GM12878 (cell line): ENCODE results near the gene TMEM109. TPM values are rescaled to one million over a fixed set of nuclear protein-coding genes. Genes with fewer than 3 reads are reported as not detected.

ENCODE experiments used
- ATAC-seq: fragments of 200-7000 bp; cut with Tn5 transposase; 3 replicates; pipeline ENCODE4 v1.9.1; 2020; ENCODE audit warnings: mild to moderate bottlenecking, moderate library complexity
- BruUV-seq: library from RNA; stranded (reverse); fragments of 400-500 nt; replicated peaks from 2 replicates; lab custom pipeline; 2021; lab: Mats Ljungman, UMichigan
- CTCF ChIA-PET: fragments of 300-600 bp; sonication (Branson Sonifier 250); formaldehyde crosslinking; extraction: SDS; loops from one replicate; lab custom pipeline; 2021; ENCODE audit warnings: inconsistent platforms; lab: Yijun Ruan, JAX
- POLR2A ChIA-PET: fragments of 350-600 bp; formaldehyde crosslinking; extraction: SDS; loops from one replicate; lab custom pipeline; 2021; ENCODE audit warnings: inconsistent platforms; lab: Charles Lee
- RAD21 ChIA-PET: fragments of 300-600 bp; sonication (Branson Sonifier 250); formaldehyde crosslinking; loops from one replicate; lab custom pipeline; 2023; ENCODE audit warnings: antibody characterized with exemption; ENCODE audit not compliant: unreplicated experiment; lab: Charles Lee
- SMC1A ChIA-PET: fragments of 300-600 bp; sonication (Branson Sonifier 250); formaldehyde crosslinking; loops from one replicate; lab custom pipeline; 2023; ENCODE audit not compliant: unreplicated experiment, uncharacterized antibody; lab: Charles Lee
- DNase-seq: peaks from one replicate; pipeline ENCODE4 v3.0.0-alpha.2; 2011; ENCODE audit warnings: low read depth, low spot score
- FAIRE-seq: peaks from 3 replicates; lab custom pipeline; 2011; peaks lifted over from hg19 to GRCh38; lab: Jason Lieb, UNC
- H2AFZ ChIP-seq: 2 replicates; pipeline ENCODE4 v1.6.0; 2011; ENCODE audit warnings: low read depth, low read length, control low read depth; ENCODE audit not compliant: control insufficient read depth
- H3K27ac ChIP-seq: 2 replicates; pipeline ENCODE4 v1.5.1; 2011; ENCODE audit warnings: control low read depth; ENCODE audit not compliant: control insufficient read depth, insufficient read depth
- H3K27me3 ChIP-seq, 2 experiments: replicated peaks in 1 of 2; 2 replicates each; pipeline versions ENCODE4 v1.6.0 to v1.6.1; 2011; ENCODE audit warnings: low read length in 1 of 2; ENCODE audit not compliant: control insufficient read depth in 2 of 2, insufficient read depth in 2 of 2
- H3K36me3 ChIP-seq, 2 experiments: 2 replicates each; pipeline ENCODE4 v1.5.1; 2011; ENCODE audit warnings: low read length in 1 of 2; ENCODE audit not compliant: control insufficient read depth in 2 of 2, insufficient read depth in 2 of 2
- H3K4me1 ChIP-seq: 2 replicates; pipeline ENCODE4 v1.6.1; 2011; ENCODE audit warnings: mild to moderate bottlenecking, low read length, moderate library complexity, mixed read lengths; ENCODE audit not compliant: control insufficient read depth, insufficient read depth
- H3K4me2 ChIP-seq: 2 replicates; pipeline ENCODE4 v1.6.0; 2011; ENCODE audit warnings: control low read depth; ENCODE audit not compliant: control insufficient read depth, insufficient read depth
- H3K4me3 ChIP-seq: fragments of 200-600 bp; sonication (generic); 2 replicates; pipeline ENCODE4 v1.5.1; 2016
- H3K79me2 ChIP-seq: 2 replicates; pipeline ENCODE4 v1.6.0; 2011; ENCODE audit warnings: low read length; ENCODE audit not compliant: control insufficient read depth, insufficient read depth
- H3K9ac ChIP-seq: 2 replicates; pipeline ENCODE4 v1.8.0; 2011; ENCODE audit warnings: low read length, control low read depth, mixed read lengths; ENCODE audit not compliant: control insufficient read depth, insufficient read depth
- H3K9me3 ChIP-seq: replicated peaks from 3 replicates; pipeline ENCODE4 v1.5.1; 2011; ENCODE audit warnings: mild to moderate bottlenecking, low read length; ENCODE audit not compliant: control insufficient read depth, insufficient read depth
- H4K20me1 ChIP-seq: 2 replicates; pipeline ENCODE4 v1.6.0; 2011; ENCODE audit not compliant: control insufficient read depth, insufficient read depth
- JUND ChIP-seq: IDR thresholded peaks from 2 replicates; pipeline ENCODE4 v1.6.1; 2012; ENCODE audit warnings: low read depth, mild to moderate bottlenecking, low read length, improper control_type of control experiment, moderate library complexity
- MEF2B ChIP-seq: fragments of 450-650 bp; IDR thresholded peaks from 2 replicates; pipeline ENCODE4 v1.6.1; 2018; ENCODE audit warnings: mild to moderate bottlenecking, moderate library complexity; ENCODE audit not compliant: partially characterized antibody, poor library complexity, severe bottlenecking
- PAX5 ChIP-seq: IDR thresholded peaks from 2 replicates; pipeline ENCODE4 v1.6.1; 2011; ENCODE audit warnings: low read depth, low read length, borderline replicate concordance
- SUZ12 ChIP-seq: fragments of 200-600 bp; sonication (generic); IDR thresholded peaks from one replicate; pipeline ENCODE4 v1.6.1; 2018; ENCODE audit warnings: antibody characterized with exemption, mild to moderate bottlenecking; ENCODE audit not compliant: unreplicated experiment
- WGBS: methylation state at CpG from one replicate; pipeline ENCODE4 v1.1.6; 2016; ENCODE audit warnings: low lambda C conversion rate; ENCODE audit not compliant: insufficient replicate concordance, insufficient coverage; ENCODE audit errors: missing lambda C conversion rate; 5-methylcytosine and 5-hydroxymethylcytosine counted together
- in situ Hi-C: fragments of 300-500 bp; cut with MboI; formaldehyde crosslinking; loops from 9 replicates; pipeline ENCODE4 v1.14.3; 2018; ENCODE audit warnings: mixed read lengths
- intact Hi-C: fragments of 100-400 bp; cut with micrococcal nuclease; formaldehyde crosslinking; loops from one replicate; pipeline ENCODE4 v1.14.2; 2022; ENCODE audit not compliant: unreplicated experiment
- polyA plus RNA-seq, 11 experiments: library from polyadenylated mRNA; depleted of rRNA in 4 of 11; unstranded in 6 of 11; stranded (reverse) in 5 of 11; fragments of >200 nt; fragmentation: Nextera tagmentation in 4 of 11; fragmentation: Illumina TruSeq in 1 of 11; extraction: Ambion mirVana in 4 of 11; extraction: Trizol in 1 of 11; gene quantifications; 1 replicate in 1 of 11; 2 replicates in 10 of 11; pipeline versions ENCODE4 v1.2.1 to v1.2.3, GENCODE V29; 2011 to 2016; ENCODE audit warnings: inconsistent platforms in 2 of 11, missing spikeins in 2 of 11, low read depth in 1 of 11
- total RNA-seq, 4 experiments: library from RNA; depleted of rRNA in 3 of 4; stranded (reverse); fragments of >200 nt in 3 of 4; fragmentation: Illumina TruSeq in 1 of 4; extraction: Trizol in 1 of 4; gene quantifications; 2 replicates each; pipeline versions ENCODE4 v1.2.1 to v1.2.3, GENCODE V29; 2013 to 2021
- TF ChIP-seq, protein P1 (sequence below): fragments of 450-650 bp; IDR thresholded peaks from 2 replicates; pipeline ENCODE4 v1.6.1; 2016; ENCODE audit warnings: mild to moderate bottlenecking

TMEM109 gene
- total and polyA plus RNA-seq, 10 of the 15 experiments (the other 5 are each of a cell fraction or from before 2014, with no cell fraction given): 21.9 to 199 (median 85.2) TPM

DNA sequence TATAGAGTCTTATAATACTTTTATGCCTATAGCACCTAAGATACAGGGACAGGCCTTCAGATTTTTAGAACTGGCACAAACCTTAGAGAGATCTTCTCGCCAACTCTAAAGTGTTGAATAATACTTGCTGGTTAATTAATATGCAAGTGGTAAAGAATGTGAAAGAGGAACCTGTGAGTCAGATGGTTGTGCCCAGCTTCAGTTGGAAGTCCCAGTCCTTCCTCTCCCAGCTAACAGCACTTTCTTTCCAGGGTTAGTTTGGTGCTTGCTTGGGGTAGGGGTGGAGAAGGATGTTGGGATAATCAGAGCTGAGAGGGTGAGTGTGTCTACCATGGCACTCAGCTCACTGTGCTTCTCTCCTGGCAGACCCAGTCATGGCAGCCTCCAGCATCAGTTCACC, 5.4 kb downstream of the TMEM109 start:
- no peak for ATAC-seq
- 79% methylated on average over 1 of the region's 1 CpG for WGBS
- peaks cover 37% of the 10 kb centered on the region for H3K79me2 ChIP-seq
- in situ Hi-C loops (no loop called here), intact Hi-C loops (no loop called here)
- H3K27me3 ChIP-seq: no peaks in the 10 kb centered on the region
- POLR2A ChIA-PET: interaction anchor here (0.6 to 1.3 kb wide), 3 partner anchors 22 to 220 kb away, joined by 3 to 7 read pairs (median 3); no protein-coding TSS in a partner anchor
- SMC1A ChIA-PET: interaction anchor here (1.0 to 2.3 kb wide), 5 partner anchors 13 to 125 kb away, joined by 3 to 7 read pairs (median 3); no protein-coding TSS in a partner anchor
- no peak overlapping the region; the same call in 1 of the 2 replicates for H3K4me2 ChIP-seq
- H3K36me3 ChIP-seq: peaks cover 17 to 21% of the 10 kb centered on the region in 2 experiments
- TF ChIP-seq PAX5 (no peak), MEF2B (no peak), JUND (no peak), SUZ12 (no peak)
- TF ChIP-seq, protein P1, sequence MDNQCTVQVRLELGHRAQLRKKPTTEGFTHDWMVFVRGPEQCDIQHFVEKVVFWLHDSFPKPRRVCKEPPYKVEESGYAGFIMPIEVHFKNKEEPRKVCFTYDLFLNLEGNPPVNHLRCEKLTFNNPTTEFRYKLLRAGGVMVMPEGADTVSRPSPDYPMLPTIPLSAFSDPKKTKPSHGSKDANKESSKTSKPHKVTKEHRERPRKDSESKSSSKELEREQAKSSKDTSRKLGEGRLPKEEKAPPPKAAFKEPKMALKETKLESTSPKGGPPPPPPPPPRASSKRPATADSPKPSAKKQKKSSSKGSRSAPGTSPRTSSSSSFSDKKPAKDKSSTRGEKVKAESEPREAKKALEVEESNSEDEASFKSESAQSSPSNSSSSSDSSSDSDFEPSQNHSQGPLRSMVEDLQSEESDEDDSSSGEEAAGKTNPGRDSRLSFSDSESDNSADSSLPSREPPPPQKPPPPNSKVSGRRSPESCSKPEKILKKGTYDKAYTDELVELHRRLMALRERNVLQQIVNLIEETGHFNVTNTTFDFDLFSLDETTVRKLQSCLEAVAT: no peak
- H3K27ac ChIP-seq: no peak overlapping the region
- no peak overlapping the region for H3K4me3 ChIP-seq
- H3K9me3 ChIP-seq: no peaks in the 10 kb centered on the region
- H4K20me1 ChIP-seq: no peaks in the 10 kb centered on the region
- BruUV-seq: no TSS peak
- CTCF ChIA-PET: interaction anchor here (1.1 to 2.4 kb wide), 5 partner anchors 15 to 88 kb away, joined by 4 to 8 read pairs (median 7); no protein-coding TSS in a partner anchor
- no peak for DNase-seq
- RAD21 ChIA-PET: interaction anchor here (0.7 to 1.7 kb wide), 4 partner anchors 9 to 162 kb away, joined by 3 to 5 read pairs (median 4); no protein-coding TSS in a partner anchor
- H3K4me1 ChIP-seq: peaks cover 29% of the 10 kb centered on the region
- H2AFZ ChIP-seq: no peak overlapping the region
- no peak overlapping the region for H3K9ac ChIP-seq
- FAIRE-seq: no peak
